ENCODE data around the gene DNAH17. TPM values are rescaled to one million over a fixed set of nuclear protein-coding genes. Genes with fewer than 3 reads are reported as not detected.

The DNAH17 gene
- total and polyA plus RNA-seq, 2 donors (not counting 3 experiments of a cell fraction or from before 2014, with no cell fraction given), result not detected

GRCh38 chr17:78417531-78417909 lies 159.7 kb downstream of the DNAH17 start:
- BruUV-seq (replicated peaks), result no TSS peak
- FAIRE-seq (no peak), DNase-seq (ENCODE audit: low read depth, low spot score) (no peak)
- H3K27ac ChIP-seq (ENCODE audit: insufficient read depth, low read depth, low read length), result peak overlapping the region; percentile 74
- H3K9me3 ChIP-seq (replicated peaks; ENCODE audit: control insufficient read depth, insufficient read depth, low read length), result no peaks in the 10 kb centered on the region
- TF ChIP-seq FOS (IDR thresholded peaks at IDR 0.05; ENCODE audit: borderline replicate concordance, insufficient read depth, low read length) (no peak), CTCF (IDR thresholded peaks at IDR 0.05; ENCODE audit: extremely low read depth in 1 of 2, insufficient read depth in 1 of 2, low read depth in 1 of 2, low read length in 2 of 2) (no peak), EZH2 (IDR thresholded peaks at IDR 0.05; ENCODE audit: borderline replicate concordance, low read depth, low read length, severe bottlenecking) (no peak), JUN (IDR thresholded peaks at IDR 0.05; ENCODE audit: borderline replicate concordance, insufficient read depth, insufficient read length, low read depth) (no peak), POLR2A (IDR thresholded peaks at IDR 0.05; ENCODE audit: low read depth, low read length) (no peak), MAX (IDR thresholded peaks at IDR 0.05; ENCODE audit: insufficient read depth, insufficient read length) (no peak), GATA2 (IDR thresholded peaks at IDR 0.05; ENCODE audit: insufficient read depth, insufficient read length, low read depth, low read length) (no peak), MYC (IDR thresholded peaks at IDR 0.05; ENCODE audit: low read depth, low read length) (no peak), POLR2AphosphoS5 (IDR thresholded peaks at IDR 0.05; ENCODE audit: insufficient read depth, low read depth, low read length) (no peak)
- peaks cover 22% of the 10 kb centered on the region for H3K79me2 ChIP-seq (ENCODE audit: control insufficient read depth, insufficient read depth, low read length)
- intact Hi-C loops (cut with micrococcal nuclease) (no loop called here), dilution Hi-C loops (cut with MboI; ENCODE audit: extremely low pct_ligation_motif_present, low sequenced_read_pairs) (no loop called here)
- ChIA-PET CTCF (interaction anchor here (0.9 to 5.2 kb wide), 16 partner anchors 12 to 167 kb away, joined by 3 to 65 read pairs (median 4); partner anchors contain the start of genes PGS1 and SOCS3), POLR2A (interaction anchor here (1.8 kb wide), 1 partner anchor 58 kb away, joined by 11 read pairs; the partner anchor contains the start of gene SOCS3)
- H3K27me3 ChIP-seq (ENCODE audit: control insufficient read depth in 2 of 2, insufficient read depth in 2 of 2, low read length in 2 of 2), result no peaks in the 10 kb centered on the region
- peaks cover 11 to 23% of the 10 kb centered on the region in 2 experiments for H3K36me3 ChIP-seq (ENCODE audit: control insufficient read depth in 2 of 2, extremely low read depth in 1 of 2, insufficient read depth in 2 of 2, low read length in 2 of 2)
- no peak overlapping the region for H2AFZ ChIP-seq (ENCODE audit: low read depth, low read length)
- H4K20me1 ChIP-seq (replicated peaks; ENCODE audit: control insufficient read depth, extremely low read depth, insufficient read depth, low read length), result no peaks in the 10 kb centered on the region
- peaks cover 38% of the 10 kb centered on the region for H3K4me1 ChIP-seq (ENCODE audit: control insufficient read depth, extremely low read depth, insufficient read depth, low read length)
- H3K9ac ChIP-seq (replicated peaks; ENCODE audit: extremely low read depth, insufficient read depth, low read length), result no peak overlapping the region
- no peak overlapping the region for H3K4me2 ChIP-seq (ENCODE audit: insufficient read depth, low read length)
- no peak overlapping the region for H3K4me3 ChIP-seq (replicated peaks in 1 of 3; ENCODE audit: insufficient read depth in 1 of 3, low read depth in 1 of 3, low read length in 3 of 3)
- H3K9me1 ChIP-seq (replicated peaks; ENCODE audit: control insufficient read depth, extremely low read depth, insufficient read depth, low read length), result no peaks in the 10 kb centered on the region

Data from endothelial cell of umbilical vein (primary cell).